Measurements from ENCODE around the gene EEFSEC.

DNA sequence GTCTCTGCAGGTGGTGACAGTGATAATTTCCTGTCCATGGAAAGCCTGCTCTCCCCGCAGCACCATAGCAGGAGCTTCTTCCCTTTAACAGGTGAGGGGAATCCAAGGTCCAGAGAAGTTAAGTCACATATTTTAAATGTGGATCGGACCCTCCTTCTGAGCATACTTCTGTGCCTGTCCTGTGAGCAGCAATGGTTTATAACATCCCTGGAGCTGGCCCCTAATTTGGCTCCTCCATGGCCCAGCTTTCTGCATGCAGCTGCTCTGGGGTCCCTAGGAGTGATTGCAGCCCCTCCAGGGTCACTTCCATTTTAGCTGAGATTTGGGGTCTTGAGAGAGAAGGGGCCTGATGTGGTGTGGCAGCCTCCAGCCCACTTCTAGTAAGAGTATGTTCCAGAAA lies 127.8 kb downstream of the EEFSEC start:
- TF ChIP-seq, protein P1, sequence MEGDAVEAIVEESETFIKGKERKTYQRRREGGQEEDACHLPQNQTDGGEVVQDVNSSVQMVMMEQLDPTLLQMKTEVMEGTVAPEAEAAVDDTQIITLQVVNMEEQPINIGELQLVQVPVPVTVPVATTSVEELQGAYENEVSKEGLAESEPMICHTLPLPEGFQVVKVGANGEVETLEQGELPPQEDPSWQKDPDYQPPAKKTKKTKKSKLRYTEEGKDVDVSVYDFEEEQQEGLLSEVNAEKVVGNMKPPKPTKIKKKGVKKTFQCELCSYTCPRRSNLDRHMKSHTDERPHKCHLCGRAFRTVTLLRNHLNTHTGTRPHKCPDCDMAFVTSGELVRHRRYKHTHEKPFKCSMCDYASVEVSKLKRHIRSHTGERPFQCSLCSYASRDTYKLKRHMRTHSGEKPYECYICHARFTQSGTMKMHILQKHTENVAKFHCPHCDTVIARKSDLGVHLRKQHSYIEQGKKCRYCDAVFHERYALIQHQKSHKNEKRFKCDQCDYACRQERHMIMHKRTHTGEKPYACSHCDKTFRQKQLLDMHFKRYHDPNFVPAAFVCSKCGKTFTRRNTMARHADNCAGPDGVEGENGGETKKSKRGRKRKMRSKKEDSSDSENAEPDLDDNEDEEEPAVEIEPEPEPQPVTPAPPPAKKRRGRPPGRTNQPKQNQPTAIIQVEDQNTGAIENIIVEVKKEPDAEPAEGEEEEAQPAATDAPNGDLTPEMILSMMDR (conservative IDR thresholded peaks at IDR 0.05; ENCODE audit: low read depth, low read length): no peak
- no peak for TF ChIP-seq POLR2A (IDR thresholded peaks at IDR 0.05; ENCODE audit: low read depth, low read length)
- TF ChIP-seq RAD21 (IDR thresholded peaks at IDR 0.05; ENCODE audit: low read length): no peak
- TF ChIP-seq BHLHE40 (IDR thresholded peaks at IDR 0.05; ENCODE audit: low read depth, low read length): no peak
- no peak for TF ChIP-seq MAFK (IDR thresholded peaks at IDR 0.05; ENCODE audit: low read depth, low read length)
- no peak for TF ChIP-seq NFE2L2 (IDR thresholded peaks at IDR 0.05; ENCODE audit: low read depth, low read length)
- no peak for TF ChIP-seq CEBPB (IDR thresholded peaks at IDR 0.05; ENCODE audit: low read depth, low read length)
- TF ChIP-seq RFX5 (IDR thresholded peaks at IDR 0.05; ENCODE audit: low read depth, low read length): no peak
- TF ChIP-seq MXI1 (IDR thresholded peaks at IDR 0.05; ENCODE audit: borderline replicate concordance, low read depth, low read length): no peak
- TF ChIP-seq CHD1 (IDR thresholded peaks at IDR 0.05; ENCODE audit: low read depth, low read length): no peak
- TF ChIP-seq FOS (IDR thresholded peaks at IDR 0.05; ENCODE audit: low read depth, low read length): no peak
- no peak for TF ChIP-seq SMC3 (IDR thresholded peaks at IDR 0.05; ENCODE audit: low read depth, low read length)
- TF ChIP-seq, protein P2, sequence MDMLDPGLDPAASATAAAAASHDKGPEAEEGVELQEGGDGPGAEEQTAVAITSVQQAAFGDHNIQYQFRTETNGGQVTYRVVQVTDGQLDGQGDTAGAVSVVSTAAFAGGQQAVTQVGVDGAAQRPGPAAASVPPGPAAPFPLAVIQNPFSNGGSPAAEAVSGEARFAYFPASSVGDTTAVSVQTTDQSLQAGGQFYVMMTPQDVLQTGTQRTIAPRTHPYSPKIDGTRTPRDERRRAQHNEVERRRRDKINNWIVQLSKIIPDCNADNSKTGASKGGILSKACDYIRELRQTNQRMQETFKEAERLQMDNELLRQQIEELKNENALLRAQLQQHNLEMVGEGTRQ (IDR thresholded peaks at IDR 0.05; ENCODE audit: low read depth, low read length): no peak
